Bone marrow (tissue), 2 donors: ENCODE results near the gene HTR6.
"Not testable (repeated sequence)": the region's sequence is repeated elsewhere in the genome, so short reads cannot be mapped to it uniquely, and the experiment has no call there.

Source experiments
- DNase-seq, 2 donors: peaks; one replicate each; lab custom pipeline; 2025; lab: John Stamatoyannopoulos, UW

Gene HTR6

GRCh38 chr1:19639228-19639627, 25.4 kb upstream of the HTR6 start:
- not testable (repeated sequence) for DNase-seq

DNA sequence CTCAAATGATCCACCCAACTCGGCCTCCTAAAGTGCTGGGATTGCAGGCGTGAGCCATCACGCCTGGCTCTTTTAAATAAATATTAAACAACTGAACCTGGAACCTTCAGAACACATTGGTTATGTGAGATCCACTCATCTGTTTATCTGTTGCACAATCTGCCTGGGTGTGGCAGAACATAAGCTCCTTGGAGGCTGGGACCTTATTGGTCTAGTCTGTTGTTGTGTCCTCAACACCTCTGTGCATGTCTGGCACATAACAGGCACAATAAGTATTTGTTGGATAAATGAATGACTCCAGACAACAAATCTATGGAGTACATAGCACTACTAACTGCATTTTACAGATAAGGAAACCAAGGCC, 24.7 kb upstream of the HTR6 start:
- DNase-seq: no peak

GRCh38 chr1:19640363-19641316, 24.0 kb upstream of the HTR6 start:
- DNase-seq: no peak

DNA sequence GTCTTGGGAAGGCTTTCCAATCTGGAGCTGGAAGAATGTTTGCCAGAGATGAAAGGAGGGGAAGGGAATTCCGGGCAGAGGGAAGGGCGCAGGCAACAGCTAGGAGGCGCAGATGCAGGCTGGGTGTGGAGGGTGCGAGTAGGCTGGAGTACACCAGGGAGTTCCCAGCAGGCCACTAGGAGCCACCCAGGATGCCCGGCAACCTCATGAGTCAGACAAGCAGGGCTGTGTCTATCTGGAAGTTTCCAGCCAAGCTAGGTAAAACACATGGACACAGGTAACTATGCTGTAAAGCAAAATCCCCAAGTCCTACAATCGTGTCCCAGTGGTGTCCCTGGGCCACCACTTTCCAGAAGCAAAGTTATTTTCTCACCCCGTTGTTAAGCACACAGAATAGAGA, 21.6 kb upstream of the HTR6 start:
- no peak for DNase-seq

GRCh38 chr1:19643602-19644394, 20.9 kb upstream of the HTR6 start, which contains the start of gene NBL1:
Gene NBL1 (plus strand): TSS chr1:19644311. CDS start chr1:19655031, 10,720 bp downstream.
- DNase-seq: no peak

DNA sequence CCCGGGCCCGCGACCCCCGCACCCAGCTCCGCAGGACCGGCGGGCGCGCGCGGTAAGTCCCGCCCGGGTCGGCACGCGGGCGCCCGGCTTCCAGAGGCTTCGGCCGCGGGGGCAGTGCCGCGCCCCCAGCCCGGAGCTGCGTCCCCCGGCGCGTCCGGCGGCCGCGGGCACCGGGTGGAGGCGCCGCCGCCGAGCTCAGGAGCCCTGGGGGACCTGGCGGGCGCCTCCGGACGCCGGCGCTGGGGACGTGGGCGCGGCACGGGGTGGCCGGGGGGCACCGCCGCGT, 20.3 kb upstream of the HTR6 start:
- no peak for DNase-seq

GRCh38 chr1:19644681-19645410, 19.8 kb upstream of the HTR6 start:
- DNase-seq: no peak

GRCh38 chr1:19645411-19646251, 19.0 kb upstream of the HTR6 start:
- no peak for DNase-seq

GRCh38 chr1:19646377-19647319, 18.0 kb upstream of the HTR6 start:
- no peak for DNase-seq

DNA sequence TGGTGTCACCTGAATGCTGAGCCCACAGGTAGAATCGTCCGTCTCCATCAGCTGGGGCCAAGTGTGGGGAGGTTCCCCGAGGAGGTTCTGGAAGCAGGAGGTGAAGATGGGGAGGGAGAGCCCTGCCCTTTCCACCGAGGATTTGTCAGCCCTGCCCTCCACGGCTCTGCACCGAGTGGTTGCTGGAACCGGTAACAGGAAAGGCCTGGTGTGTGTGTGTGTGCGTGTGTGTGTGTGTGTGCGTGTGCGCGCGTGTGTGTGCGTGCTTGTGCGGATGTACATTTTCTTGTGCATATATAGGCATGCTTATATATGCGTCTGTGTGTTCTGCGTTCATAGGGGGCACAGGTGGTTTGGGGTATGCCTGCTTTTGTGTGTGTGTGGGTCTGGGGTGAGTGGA, 17.0 kb upstream of the HTR6 start:
- no peak for DNase-seq

DNA sequence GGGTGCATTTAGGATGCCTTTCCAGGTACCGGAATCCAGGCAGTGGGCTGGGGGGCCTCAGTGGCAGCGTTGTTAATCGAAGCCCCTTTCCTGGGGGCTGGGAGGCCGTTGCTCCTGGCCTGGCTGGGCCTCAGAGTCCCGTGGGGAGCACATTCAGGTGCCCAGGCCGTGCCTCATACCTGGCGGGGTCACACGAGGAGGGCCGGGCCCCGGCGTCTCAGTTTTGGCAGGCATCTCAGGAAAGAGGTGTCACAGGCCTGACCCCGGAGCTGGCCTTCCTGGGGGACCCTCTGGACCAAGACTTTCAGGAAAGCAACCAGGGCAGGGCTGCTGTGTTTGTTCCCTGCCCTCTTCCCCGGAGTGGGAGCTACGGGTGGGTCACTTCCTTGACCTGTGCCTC, 16.4 kb upstream of the HTR6 start:
- no peak for DNase-seq

- no peak for DNase-seq
These were observed 16.0 kb upstream of the HTR6 start for GRCh38 chr1:19648689-19649088.

DNA sequence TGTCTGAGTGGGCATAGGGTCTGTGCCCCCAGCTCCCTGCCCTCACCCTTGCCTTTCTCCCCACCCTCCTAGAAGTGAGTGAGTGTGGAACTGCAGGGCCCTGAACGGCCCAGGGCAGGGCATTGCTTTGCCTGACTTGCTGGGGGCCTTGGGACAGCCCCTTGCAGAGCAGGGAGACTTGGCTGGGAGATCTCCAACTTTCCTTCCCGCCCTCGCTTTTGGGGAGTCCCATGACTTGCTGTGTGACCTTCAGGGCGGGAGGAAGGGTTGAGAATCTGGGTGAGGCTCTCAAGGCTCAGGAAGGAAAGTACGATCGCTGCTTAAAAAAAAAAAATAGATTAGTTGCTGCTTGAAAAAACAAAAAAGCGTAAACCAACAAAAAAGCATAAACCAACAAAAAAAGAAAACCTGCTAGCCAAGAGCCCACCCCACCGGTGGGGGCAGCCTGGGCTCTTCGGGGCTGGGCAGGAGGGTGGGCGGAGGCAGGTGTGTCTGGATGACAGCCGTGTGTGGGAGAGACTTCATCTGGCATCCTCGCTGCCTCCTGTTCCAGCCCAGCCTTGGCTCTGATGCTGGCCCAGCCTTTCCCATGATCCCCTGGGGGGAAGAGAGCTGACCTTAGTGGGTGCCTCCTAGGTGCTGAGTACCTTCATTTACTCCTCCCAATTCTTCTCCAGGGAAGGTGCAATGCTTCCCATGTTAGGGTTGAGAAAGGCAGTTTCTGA, 14.1 kb upstream of the HTR6 start:
- no peak for DNase-seq

DNA sequence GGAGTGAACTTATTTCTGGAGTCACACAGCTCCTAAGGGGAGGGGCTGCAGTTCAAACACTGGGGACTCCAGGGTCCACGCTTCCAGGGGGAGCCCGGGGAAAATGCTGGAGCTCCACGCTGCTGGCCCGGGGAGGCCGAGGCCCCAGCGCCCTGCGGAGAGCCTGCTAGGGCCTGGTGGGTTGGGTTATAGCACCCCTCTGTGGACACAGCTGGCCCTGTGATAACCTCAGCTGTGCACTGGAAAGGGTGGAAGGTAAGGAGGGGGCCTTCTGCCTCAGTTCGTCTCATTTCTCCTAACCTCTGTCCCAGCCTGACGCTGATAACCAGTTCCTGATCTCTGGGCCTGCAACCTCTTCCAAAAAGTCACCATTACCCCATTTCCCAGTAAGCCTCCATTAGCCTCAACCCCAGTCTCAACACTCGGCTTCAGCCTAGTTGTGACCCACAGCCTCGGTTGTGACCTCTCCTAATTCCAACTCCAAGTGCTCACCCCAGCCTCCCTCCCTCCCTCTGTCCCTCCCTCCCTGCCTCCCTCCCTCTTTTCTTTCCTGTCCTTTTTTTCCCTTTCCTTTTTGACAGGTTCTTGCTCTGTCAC, 13.4 kb upstream of the HTR6 start:
- peak in 1 of 2 donors; percentile 5 for DNase-seq

DNA sequence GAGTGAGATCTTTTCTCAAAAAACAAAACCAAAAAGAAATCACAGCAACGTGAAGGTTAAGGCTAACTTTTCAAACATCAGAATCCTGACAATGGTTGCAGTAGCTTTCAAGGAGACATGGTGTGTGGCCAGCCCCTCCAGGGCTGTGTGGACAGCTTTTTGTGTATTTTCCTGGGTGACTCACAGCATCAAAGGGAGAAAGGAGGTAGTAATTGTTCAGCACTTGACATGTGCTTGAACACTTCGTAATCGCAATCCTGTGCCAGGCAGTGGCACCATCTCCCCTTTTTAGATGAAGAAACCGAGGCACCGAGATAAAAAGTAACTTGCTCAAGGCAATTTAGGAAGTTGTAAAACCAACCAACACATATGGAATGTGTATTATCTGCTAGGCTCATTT, 10.3 kb upstream of the HTR6 start:
- no peak for DNase-seq

GRCh38 chr1:19654886-19655717, 9.6 kb upstream of the HTR6 start:
- no peak for DNase-seq

- no peak for DNase-seq
These were observed 9.0 kb upstream of the HTR6 start for GRCh38 chr1:19655718-19656080.

DNA sequence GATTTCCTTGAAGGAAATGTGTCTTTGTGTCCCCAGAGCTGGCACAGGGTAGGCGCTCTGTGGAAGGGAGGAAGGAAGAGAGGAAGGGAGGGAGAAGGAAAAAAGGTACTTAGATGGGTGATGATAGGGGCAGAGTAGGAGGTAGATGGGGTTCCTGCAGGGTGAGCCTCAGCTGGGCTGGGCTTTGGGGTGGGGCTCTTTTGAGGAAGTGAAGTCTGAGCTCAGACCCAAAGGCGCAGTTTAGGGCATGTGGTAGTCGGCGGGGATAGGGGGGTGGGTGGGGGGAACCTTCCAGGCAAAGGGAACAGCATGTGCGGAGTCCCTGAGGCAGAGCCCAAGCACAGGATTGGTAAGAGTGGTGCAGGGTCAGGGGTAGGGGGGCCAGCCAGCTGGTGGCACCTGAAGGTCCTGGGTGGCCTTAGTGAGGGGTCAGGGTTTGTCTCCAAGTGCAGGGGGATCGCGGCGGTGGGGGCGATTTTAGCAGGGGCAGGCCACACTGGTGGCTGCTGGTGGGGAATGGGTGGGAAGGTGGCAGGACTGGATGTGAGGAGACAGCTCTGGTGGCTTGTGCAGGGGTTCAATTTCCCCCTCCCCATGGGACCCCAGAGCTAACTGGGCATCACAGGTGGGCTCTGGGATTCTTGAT, 8.4 kb upstream of the HTR6 start:
- no peak for DNase-seq
